Lower leg skin (tissue), 4 donors: ENCODE results near the gene ZNF335. TPM values are rescaled to one million over a fixed set of nuclear protein-coding genes. Genes with fewer than 3 reads are reported as not detected.

ENCODE experiments used
- DNase-seq, 2 donors: peaks; one replicate each; pipeline ENCODE4 v3.0.0-alpha.2; 2019; ENCODE audit warnings: low spot score in 2 of 2
- H3K4me3 ChIP-seq: fragments of 200-600 bp; sonication (generic); 2 replicates; pipeline ENCODE4 v1.5.1; 2017; ENCODE audit warnings: mild to moderate bottlenecking, low read depth; ENCODE audit not compliant: poor library complexity, severe bottlenecking
- POLR2A ChIP-seq, 2 donors: fragments of 450-650 bp; IDR thresholded peaks; one replicate each; pipeline ENCODE4 v1.6.1; 2016 to 2017; ENCODE audit warnings: antibody characterized with exemption in 2 of 2, mild to moderate bottlenecking in 1 of 2, moderate library complexity in 1 of 2
- WGBS, 2 donors: methylation state at CpG; one replicate each; pipeline ENCODE4 v1.1.5; 2018; 5-methylcytosine and 5-hydroxymethylcytosine counted together
- intact Hi-C: fragments of 100-400 bp; cut with DNase I; formaldehyde crosslinking; loops from one replicate; pipeline ENCODE4 v1.15.0; 2023; ENCODE audit warnings: low total_unique reads
- total RNA-seq, 4 donors: library from RNA; depleted of rRNA; stranded (reverse); fragments of >200 nt; gene quantifications; one replicate each; pipeline ENCODE4 v1.1.0, GENCODE V29; 2016
- TF ChIP-seq, protein P1 (sequence below), 3 donors: fragments of 450-650 bp; IDR thresholded peaks; one replicate each; pipeline ENCODE4 v1.5.1; 2016; ENCODE audit warnings: antibody characterized with exemption in 3 of 3, mild to moderate bottlenecking in 3 of 3, moderate library complexity in 2 of 3

Gene ZNF335
- total RNA-seq, 4 donors from 2014 or later: 21.6 to 38.6 (median 30.7) TPM

DNA sequence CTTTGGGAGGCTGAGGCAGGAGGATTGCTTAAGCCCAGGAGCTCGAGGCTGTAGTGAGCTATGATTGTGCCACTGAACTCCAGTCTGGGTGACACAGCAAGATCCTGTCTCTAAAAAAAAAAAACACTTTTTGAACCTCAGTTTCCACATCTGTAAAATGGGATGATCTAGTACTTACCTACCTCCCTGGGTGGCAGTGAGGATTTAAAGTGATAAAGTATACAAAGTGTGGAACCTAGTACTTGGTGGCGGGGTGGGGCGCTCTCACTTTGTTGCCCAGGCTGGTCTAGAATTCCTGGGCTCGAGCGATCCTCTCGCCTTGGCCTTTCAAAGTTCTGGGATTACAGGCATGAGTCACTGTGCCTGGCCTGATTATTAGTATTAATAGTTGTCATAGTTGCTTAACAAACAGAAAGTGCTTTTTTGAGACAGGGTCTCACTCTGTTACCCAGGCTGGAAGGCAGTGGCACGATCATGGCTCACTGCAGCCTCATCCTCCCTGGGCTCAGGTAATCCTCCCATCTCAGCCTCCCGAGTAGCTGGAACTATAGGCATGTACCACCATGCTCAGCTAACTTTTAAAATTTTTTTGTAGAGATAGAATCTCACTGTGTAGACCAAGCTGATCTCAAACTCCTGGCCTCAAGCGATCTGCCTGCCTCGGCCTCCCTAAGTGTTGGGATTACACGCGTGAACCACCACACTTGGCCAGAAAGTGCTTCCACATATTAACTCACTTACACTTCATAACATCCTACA, 53.0 kb downstream of the ZNF335 start:
- WGBS, 2 donors: 74 to 77% methylated on average over 12 of the region's 12 CpGs
- H3K4me3 ChIP-seq: no peak overlapping the region
- TF ChIP-seq, protein P1, sequence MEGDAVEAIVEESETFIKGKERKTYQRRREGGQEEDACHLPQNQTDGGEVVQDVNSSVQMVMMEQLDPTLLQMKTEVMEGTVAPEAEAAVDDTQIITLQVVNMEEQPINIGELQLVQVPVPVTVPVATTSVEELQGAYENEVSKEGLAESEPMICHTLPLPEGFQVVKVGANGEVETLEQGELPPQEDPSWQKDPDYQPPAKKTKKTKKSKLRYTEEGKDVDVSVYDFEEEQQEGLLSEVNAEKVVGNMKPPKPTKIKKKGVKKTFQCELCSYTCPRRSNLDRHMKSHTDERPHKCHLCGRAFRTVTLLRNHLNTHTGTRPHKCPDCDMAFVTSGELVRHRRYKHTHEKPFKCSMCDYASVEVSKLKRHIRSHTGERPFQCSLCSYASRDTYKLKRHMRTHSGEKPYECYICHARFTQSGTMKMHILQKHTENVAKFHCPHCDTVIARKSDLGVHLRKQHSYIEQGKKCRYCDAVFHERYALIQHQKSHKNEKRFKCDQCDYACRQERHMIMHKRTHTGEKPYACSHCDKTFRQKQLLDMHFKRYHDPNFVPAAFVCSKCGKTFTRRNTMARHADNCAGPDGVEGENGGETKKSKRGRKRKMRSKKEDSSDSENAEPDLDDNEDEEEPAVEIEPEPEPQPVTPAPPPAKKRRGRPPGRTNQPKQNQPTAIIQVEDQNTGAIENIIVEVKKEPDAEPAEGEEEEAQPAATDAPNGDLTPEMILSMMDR (IDR thresholded peaks at IDR 0.05): no peak
- no peak for TF ChIP-seq POLR2A (IDR thresholded peaks at IDR 0.05)
- intact Hi-C loops: no loop called here
- DNase-seq: no peak

- no peak overlapping the region for H3K4me3 ChIP-seq
- intact Hi-C loops: no loop called here
- TF ChIP-seq, protein P1 (IDR thresholded peaks at IDR 0.05): no peak
- no peak for TF ChIP-seq POLR2A (IDR thresholded peaks at IDR 0.05)
- 51 to 63% methylated on average over 5 of the region's 5 CpGs for WGBS, 2 donors
- no peak for DNase-seq
Measured at GRCh38 chr20:45918182-45918737, 53.7 kb downstream of the ZNF335 start.

DNA sequence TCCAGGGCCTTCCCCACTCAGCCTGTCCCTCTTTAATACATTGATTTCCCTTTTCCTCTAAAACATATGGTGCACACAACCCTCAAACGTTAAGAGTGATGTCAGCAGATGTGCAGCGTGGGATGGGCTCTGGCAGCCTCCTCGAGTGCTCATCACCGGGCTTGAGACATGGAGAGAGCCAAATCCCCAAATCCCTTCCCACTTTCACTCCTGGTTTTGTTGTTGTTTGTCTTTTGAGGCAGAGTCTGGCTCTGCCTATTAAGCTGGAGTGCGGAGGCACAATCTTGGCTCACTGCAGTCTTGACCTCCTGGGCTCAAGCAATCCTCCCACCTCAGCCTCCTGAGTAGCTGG, 54.2 kb downstream of the ZNF335 start:
- intact Hi-C loops: no loop called here
- TF ChIP-seq, protein P1 (IDR thresholded peaks at IDR 0.05): no peak
- no peak for TF ChIP-seq POLR2A (IDR thresholded peaks at IDR 0.05)
- DNase-seq: no peak
- 46 to 51% methylated on average over 5 of the region's 5 CpGs for WGBS, 2 donors
- H3K4me3 ChIP-seq: no peak overlapping the region

DNA sequence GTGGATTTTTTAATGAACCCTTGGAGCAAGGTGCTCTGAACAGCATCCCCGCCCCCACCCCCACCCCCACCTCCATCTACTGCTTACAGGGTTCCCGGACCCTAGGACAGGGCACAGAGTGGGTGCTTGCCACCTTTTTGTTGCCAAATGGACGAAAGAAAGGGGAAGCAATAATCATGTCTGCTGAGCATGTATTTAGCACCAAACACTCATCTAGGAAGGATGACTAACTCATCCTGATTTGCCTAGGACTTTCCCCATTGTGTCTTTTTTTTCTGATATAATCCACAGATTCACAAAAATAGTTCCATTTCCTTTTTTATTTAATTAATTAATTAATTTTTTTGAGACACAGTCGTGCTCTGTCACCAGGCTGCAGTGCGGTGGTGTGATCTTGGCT, 58.9 kb downstream of the ZNF335 start:
- no peak for DNase-seq
- intact Hi-C loops: no loop called here
- no peak overlapping the region for H3K4me3 ChIP-seq
- WGBS, 2 donors: 41 to 45% methylated on average over 5 of the region's 5 CpGs
- TF ChIP-seq, protein P1 (IDR thresholded peaks at IDR 0.05): no peak
- TF ChIP-seq POLR2A (IDR thresholded peaks at IDR 0.05): no peak

- intact Hi-C loops: no loop called here
- WGBS, 2 donors: 19 to 25% methylated on average over 4 of the region's 4 CpGs
- DNase-seq: no peak
- H3K4me3 ChIP-seq: no peak overlapping the region
- TF ChIP-seq, protein P1 (IDR thresholded peaks at IDR 0.05): no peak
- TF ChIP-seq POLR2A (IDR thresholded peaks at IDR 0.05): no peak
Measured at GRCh38 chr20:45912344-45912682, 59.7 kb downstream of the ZNF335 start.
